ENCODE results near the gene OSCP1.

Gene OSCP1

DNA sequence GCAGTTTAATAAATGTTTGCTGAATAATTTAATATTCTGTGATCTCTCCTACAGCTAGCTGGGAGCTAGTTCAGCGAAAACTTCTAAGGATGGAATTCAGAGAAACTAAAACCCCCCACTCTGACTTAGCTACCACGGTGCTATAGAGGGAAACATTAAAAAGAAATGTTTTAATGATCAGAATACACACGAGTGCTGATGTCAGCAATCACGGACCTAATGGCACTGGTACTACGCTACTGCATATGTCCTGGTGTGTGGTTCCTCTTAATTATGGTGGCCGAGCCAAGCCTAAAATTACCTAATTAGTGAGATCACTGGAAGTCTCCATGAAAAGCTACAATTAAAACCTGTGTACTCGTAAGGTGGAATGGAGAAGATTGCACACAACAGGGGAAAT, 28.6 kb downstream of the OSCP1 start:
- Histone ChIP-seq H2AFZ (ENCODE audit: low read depth, low read length) (no peak overlapping the region), H3K27me3 (ENCODE audit: insufficient read depth, low read length) (no peaks in the 10 kb centered on the region), H3K9me3 (ENCODE audit: low read length) (no peaks in the 10 kb centered on the region), H3K4me3 (ENCODE audit: low read length) (no peak overlapping the region), H3K4me1 (ENCODE audit: insufficient read depth, low read length) (peaks cover 4% of the 10 kb centered on the region), H3K36me3 (ENCODE audit: insufficient read depth, low read length) (peaks cover 36% of the 10 kb centered on the region)

GRCh38 chr1:36420836-36421317, 29.4 kb downstream of the OSCP1 start:
- Histone ChIP-seq H2AFZ (ENCODE audit: low read depth, low read length) (no peak overlapping the region), H3K36me3 (ENCODE audit: insufficient read depth, low read length) (peaks cover 36% of the 10 kb centered on the region), H3K27me3 (ENCODE audit: insufficient read depth, low read length) (no peaks in the 10 kb centered on the region), H3K4me1 (ENCODE audit: insufficient read depth, low read length) (peaks cover 4% of the 10 kb centered on the region), H3K9me3 (ENCODE audit: low read length) (no peaks in the 10 kb centered on the region), H3K4me3 (ENCODE audit: low read length) (no peak overlapping the region)

- Histone ChIP-seq H3K27me3 (ENCODE audit: insufficient read depth, low read length) (no peaks in the 10 kb centered on the region), H3K36me3 (ENCODE audit: insufficient read depth, low read length) (peaks cover 36% of the 10 kb centered on the region), H2AFZ (ENCODE audit: low read depth, low read length) (no peak overlapping the region), H3K9me3 (ENCODE audit: low read length) (no peaks in the 10 kb centered on the region), H3K4me3 (ENCODE audit: low read length) (no peak overlapping the region), H3K4me1 (ENCODE audit: insufficient read depth, low read length) (peaks cover 4% of the 10 kb centered on the region)
Observed at GRCh38 chr1:36420409-36420808, 29.8 kb downstream of the OSCP1 start.

GRCh38 chr1:36419569-36419968, 30.7 kb downstream of the OSCP1 start:
- peaks cover 36% of the 10 kb centered on the region for H3K36me3 ChIP-seq (ENCODE audit: insufficient read depth, low read length)
- peaks cover 4% of the 10 kb centered on the region for H3K4me1 ChIP-seq (ENCODE audit: insufficient read depth, low read length)
- no peak overlapping the region for H2AFZ ChIP-seq (ENCODE audit: low read depth, low read length)
- H3K9me3 ChIP-seq (ENCODE audit: low read length), result no peaks in the 10 kb centered on the region
- H3K4me3 ChIP-seq (ENCODE audit: low read length), result no peak overlapping the region
- H3K27me3 ChIP-seq (ENCODE audit: insufficient read depth, low read length), result no peaks in the 10 kb centered on the region

DNA sequence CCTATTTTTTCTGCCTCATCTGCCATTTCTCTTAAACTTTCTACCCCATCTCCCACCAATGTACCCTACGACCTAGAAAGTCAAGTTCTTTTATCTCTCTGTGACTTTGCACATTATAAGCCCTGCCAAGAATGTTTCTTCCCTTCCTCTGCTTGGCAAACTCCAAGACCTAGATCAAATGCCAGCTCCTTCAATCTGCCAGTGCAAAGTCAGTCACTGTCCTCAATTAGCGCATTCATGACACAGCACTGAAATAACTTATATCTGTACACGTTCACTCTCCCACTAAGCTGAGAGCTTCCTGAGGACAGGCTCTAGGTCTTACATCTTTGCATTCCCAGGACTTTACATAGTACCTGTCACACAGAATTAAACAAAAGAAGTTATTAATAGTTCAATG, 31.1 kb downstream of the OSCP1 start:
- Histone ChIP-seq H3K4me1 (ENCODE audit: insufficient read depth, low read length) (peaks cover 4% of the 10 kb centered on the region), H2AFZ (ENCODE audit: low read depth, low read length) (no peak overlapping the region), H3K27me3 (ENCODE audit: insufficient read depth, low read length) (no peaks in the 10 kb centered on the region), H3K4me3 (ENCODE audit: low read length) (no peak overlapping the region), H3K9me3 (ENCODE audit: low read length) (no peaks in the 10 kb centered on the region), H3K36me3 (ENCODE audit: insufficient read depth, low read length) (peaks cover 34% of the 10 kb centered on the region)

GRCh38 chr1:36417931-36418330, 32.3 kb downstream of the OSCP1 start:
- Histone ChIP-seq H3K9me3 (ENCODE audit: low read length) (no peaks in the 10 kb centered on the region), H3K36me3 (ENCODE audit: insufficient read depth, low read length) (peaks cover 34% of the 10 kb centered on the region), H3K27me3 (ENCODE audit: insufficient read depth, low read length) (no peaks in the 10 kb centered on the region), H2AFZ (ENCODE audit: low read depth, low read length) (no peak overlapping the region), H3K4me1 (ENCODE audit: insufficient read depth, low read length) (peaks cover 4% of the 10 kb centered on the region), H3K4me3 (ENCODE audit: low read length) (no peak overlapping the region)

DNA sequence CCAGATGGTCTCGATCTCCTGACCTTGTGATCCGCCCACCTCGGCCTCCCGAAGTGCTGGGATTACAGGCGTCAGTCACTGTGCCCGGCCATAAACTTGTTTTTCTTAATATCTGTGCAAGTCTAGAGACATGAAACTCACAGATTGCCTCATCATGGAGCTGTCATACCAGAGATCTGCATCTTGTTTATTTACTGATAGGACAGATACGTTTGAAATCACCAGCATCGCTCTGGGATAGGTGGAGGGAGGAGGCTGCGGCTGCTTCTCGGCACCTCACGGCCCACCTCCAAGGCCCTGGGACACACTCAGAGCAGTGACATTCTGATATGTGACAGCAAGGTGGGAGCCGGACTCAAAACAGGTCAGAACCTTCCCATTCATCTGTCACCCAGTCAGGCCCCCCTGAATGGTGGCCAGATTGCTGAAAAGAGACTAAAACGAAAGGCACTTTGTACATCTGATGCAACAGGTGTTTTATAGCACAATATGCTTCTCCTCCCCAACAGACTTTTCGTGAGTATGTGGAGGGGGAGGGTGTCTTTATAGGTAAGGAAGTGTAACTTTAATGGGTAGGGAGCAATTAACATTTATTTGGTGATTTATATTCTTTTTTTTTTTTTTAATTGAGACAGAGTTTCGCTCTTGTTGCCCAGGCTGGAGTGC, 34.5 kb downstream of the OSCP1 start:
- Histone ChIP-seq H3K4me3 (ENCODE audit: low read length) (no peak overlapping the region), H3K36me3 (ENCODE audit: insufficient read depth, low read length) (peaks cover 22% of the 10 kb centered on the region), H3K4me1 (ENCODE audit: insufficient read depth, low read length) (peaks cover 4% of the 10 kb centered on the region), H2AFZ (ENCODE audit: low read depth, low read length) (no peak overlapping the region), H3K27me3 (ENCODE audit: insufficient read depth, low read length) (no peaks in the 10 kb centered on the region), H3K9me3 (ENCODE audit: low read length) (no peaks in the 10 kb centered on the region)

GRCh38 chr1:36414384-36414783, 35.9 kb downstream of the OSCP1 start:
- H3K9me3 ChIP-seq (ENCODE audit: low read length), result no peaks in the 10 kb centered on the region
- H3K4me3 ChIP-seq (ENCODE audit: low read length), result no peak overlapping the region
- H2AFZ ChIP-seq (ENCODE audit: low read depth, low read length), result no peak overlapping the region
- H3K36me3 ChIP-seq (ENCODE audit: insufficient read depth, low read length), result peaks cover 27% of the 10 kb centered on the region
- H3K4me1 ChIP-seq (ENCODE audit: insufficient read depth, low read length), result no peaks in the 10 kb centered on the region
- H3K27me3 ChIP-seq (ENCODE audit: insufficient read depth, low read length), result no peaks in the 10 kb centered on the region

DNA sequence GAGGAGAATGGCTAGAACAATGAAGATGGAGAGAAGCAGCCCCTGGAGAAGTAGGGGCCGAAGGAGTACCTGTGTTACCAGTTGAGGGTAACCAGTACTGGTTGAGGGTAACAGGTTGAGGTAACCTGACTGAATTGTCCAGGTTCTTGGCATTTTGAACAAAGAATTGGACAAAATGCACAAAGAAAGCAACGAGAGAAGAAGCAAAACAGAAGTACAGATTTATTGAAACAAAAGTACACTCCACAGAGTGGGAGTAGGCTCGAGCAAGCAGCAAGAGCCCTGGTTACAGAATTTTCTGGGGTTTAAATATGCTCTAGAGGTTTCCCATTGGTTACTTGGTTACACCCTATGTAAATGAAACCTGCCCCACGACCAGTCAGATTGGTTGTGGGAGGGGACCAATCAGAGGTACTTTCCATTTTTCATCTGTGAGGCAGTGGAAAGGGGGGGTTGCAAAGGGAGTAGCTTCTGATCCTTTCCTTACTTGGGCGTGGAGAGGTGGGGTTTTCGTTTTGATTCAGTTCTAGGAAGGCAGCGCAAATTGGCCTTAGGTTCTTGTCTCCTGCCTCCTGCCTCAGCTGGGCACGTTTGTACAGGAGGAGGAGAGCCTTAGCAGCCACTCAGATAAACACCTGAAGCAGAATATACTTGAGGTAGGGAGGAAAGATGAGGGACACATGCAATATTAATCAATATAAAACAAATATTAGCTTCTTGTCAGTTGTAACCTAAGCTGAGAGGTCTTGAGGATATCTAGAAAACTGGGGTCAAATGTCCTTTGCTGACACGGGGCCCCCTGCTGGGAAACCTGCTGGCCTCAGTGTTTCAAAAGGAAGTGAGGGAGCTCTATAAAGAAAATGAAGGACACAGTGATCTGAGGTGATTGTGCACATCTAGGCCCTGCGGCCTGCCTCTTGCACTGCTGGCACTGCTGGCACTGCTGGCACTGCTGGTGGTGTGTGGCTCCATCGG, 38.3 kb downstream of the OSCP1 start:
- Histone ChIP-seq H3K4me1 (ENCODE audit: insufficient read depth, low read length) (no peaks in the 10 kb centered on the region), H3K9me3 (ENCODE audit: low read length) (no peaks in the 10 kb centered on the region), H2AFZ (ENCODE audit: low read depth, low read length) (no peak overlapping the region), H3K4me3 (ENCODE audit: low read length) (no peak overlapping the region), H3K27me3 (ENCODE audit: insufficient read depth, low read length) (no peaks in the 10 kb centered on the region), H3K36me3 (ENCODE audit: insufficient read depth, low read length) (peaks cover 17% of the 10 kb centered on the region)

- Histone ChIP-seq H3K4me3 (ENCODE audit: low read length) (no peak overlapping the region), H3K36me3 (ENCODE audit: insufficient read depth, low read length) (peaks cover 20% of the 10 kb centered on the region), H2AFZ (ENCODE audit: low read depth, low read length) (no peak overlapping the region), H3K4me1 (ENCODE audit: insufficient read depth, low read length) (no peaks in the 10 kb centered on the region), H3K27me3 (ENCODE audit: insufficient read depth, low read length) (no peaks in the 10 kb centered on the region), H3K9me3 (ENCODE audit: low read length) (no peaks in the 10 kb centered on the region)
Observed at GRCh38 chr1:36408479-36408878, 41.8 kb downstream of the OSCP1 start.

DNA sequence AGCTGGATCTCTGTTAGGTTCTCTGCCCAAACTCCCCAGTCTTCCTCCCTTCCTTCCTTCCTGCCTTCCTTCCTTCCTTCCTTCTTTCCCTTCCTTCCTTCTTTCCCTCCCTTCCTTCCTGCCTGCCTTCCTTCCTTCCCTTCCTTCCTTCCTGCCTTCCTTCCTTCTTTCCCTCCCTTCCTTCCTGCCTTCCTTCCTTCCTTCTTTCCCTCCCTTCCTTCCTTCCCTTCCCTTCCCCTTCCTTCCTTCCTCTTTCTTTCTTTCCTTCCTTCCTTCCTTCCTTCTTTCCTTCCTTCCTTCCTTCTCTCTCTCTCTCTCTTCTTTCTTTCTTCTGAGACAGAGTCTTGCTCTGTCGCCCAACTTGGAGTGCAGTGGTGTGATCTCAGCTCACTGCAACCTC, 43.8 kb downstream of the OSCP1 start:
- Histone ChIP-seq H3K4me3 (ENCODE audit: low read length) (no peak overlapping the region), H3K9me3 (ENCODE audit: low read length) (no peaks in the 10 kb centered on the region), H3K36me3 (ENCODE audit: insufficient read depth, low read length) (peaks cover 20% of the 10 kb centered on the region), H3K27me3 (ENCODE audit: insufficient read depth, low read length) (no peaks in the 10 kb centered on the region), H3K4me1 (ENCODE audit: insufficient read depth, low read length) (peaks cover 8% of the 10 kb centered on the region), H2AFZ (ENCODE audit: low read depth, low read length) (no peak overlapping the region)

- H3K27me3 ChIP-seq (ENCODE audit: insufficient read depth, low read length), result no peaks in the 10 kb centered on the region
- H2AFZ ChIP-seq (ENCODE audit: low read depth, low read length), result no peak overlapping the region
- no peak overlapping the region for H3K4me3 ChIP-seq (ENCODE audit: low read length)
- no peaks in the 10 kb centered on the region for H3K9me3 ChIP-seq (ENCODE audit: low read length)
- H3K36me3 ChIP-seq (ENCODE audit: insufficient read depth, low read length), result peaks cover 9% of the 10 kb centered on the region
- peaks cover 17% of the 10 kb centered on the region for H3K4me1 ChIP-seq (ENCODE audit: insufficient read depth, low read length)
Observed at GRCh38 chr1:36402504-36402890, 47.8 kb downstream of the OSCP1 start.

All from neuron (in vitro differentiated cells).